HUES6 (cell line): ENCODE measurements around the gene MAST1.
A peak's percentile ranks its signal among the peaks of the same experiment; 100 is the strongest.

ENCODE experiments used
- H3K27ac ChIP-seq: 2 replicates; pipeline ENCODE4 v1.7.0; 2013; ENCODE audit warnings: low read depth, mild to moderate bottlenecking, low read length, inconsistent platforms
- H3K27me3 ChIP-seq: 2 replicates; pipeline ENCODE4 v1.6.1; 2013; ENCODE audit warnings: low read length; ENCODE audit not compliant: control insufficient read depth, insufficient read depth
- H3K36me3 ChIP-seq: 2 replicates; pipeline ENCODE4 v1.6.1; 2013; ENCODE audit warnings: low read length; ENCODE audit not compliant: control insufficient read depth, insufficient read depth
- H3K4me1 ChIP-seq: 2 replicates; pipeline ENCODE4 v1.6.1; 2013; ENCODE audit warnings: low read length; ENCODE audit not compliant: control insufficient read depth, insufficient read depth
- H3K4me3 ChIP-seq: 2 replicates; pipeline ENCODE4 v1.5.1; 2013; ENCODE audit warnings: low read depth, low read length
- H3K9ac ChIP-seq: one replicate; pipeline ENCODE4 v1.6.1; 2013; ENCODE audit warnings: mild to moderate bottlenecking, low read length
- H3K9me3 ChIP-seq: 2 replicates; pipeline ENCODE4 v1.6.1; 2013; ENCODE audit warnings: low read depth, low read length; ENCODE audit not compliant: control insufficient read depth, insufficient read depth

Gene MAST1

DNA sequence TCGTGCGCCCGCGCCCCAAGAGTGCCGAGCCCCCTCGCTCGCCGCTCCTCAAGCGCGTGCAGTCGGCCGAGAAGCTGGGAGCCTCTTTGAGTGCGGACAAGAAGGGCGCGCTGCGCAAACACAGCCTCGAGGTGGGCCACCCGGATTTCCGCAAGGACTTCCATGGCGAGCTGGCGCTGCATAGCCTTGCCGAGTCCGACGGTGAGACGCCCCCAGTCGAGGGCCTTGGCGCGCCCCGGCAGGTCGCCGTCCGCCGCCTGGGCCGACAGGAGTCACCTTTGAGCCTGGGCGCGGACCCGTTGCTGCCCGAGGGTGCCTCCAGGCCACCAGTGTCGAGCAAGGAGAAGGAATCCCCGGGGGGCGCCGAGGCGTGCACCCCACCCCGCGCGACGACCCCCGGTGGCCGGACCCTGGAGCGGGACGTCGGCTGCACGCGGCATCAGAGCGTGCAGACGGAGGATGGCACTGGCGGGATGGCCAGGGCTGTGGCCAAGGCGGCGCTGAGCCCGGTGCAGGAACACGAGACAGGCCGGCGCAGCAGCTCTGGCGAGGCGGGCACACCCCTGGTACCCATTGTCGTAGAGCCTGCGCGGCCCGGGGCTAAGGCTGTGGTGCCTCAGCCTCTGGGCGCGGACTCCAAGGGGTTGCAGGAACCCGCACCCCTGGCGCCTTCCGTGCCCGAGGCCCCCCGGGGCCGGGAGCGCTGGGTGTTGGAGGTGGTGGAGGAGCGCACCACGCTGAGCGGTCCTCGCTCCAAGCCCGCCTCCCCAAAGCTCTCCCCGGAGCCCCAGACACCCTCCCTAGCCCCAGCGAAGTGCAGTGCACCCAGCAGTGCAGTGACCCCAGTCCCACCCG is 35.8 kb downstream of the MAST1 start:
- H3K27ac ChIP-seq: no peak overlapping the region
- peak overlapping the region; percentile 39 for H3K4me3 ChIP-seq
- H3K9ac ChIP-seq: no peak overlapping the region
- H3K27me3 ChIP-seq: peaks cover 22% of the 10 kb centered on the region
- H3K36me3 ChIP-seq: peaks cover 12% of the 10 kb centered on the region
- no peaks in the 10 kb centered on the region for H3K9me3 ChIP-seq
- no peaks in the 10 kb centered on the region for H3K4me1 ChIP-seq

DNA sequence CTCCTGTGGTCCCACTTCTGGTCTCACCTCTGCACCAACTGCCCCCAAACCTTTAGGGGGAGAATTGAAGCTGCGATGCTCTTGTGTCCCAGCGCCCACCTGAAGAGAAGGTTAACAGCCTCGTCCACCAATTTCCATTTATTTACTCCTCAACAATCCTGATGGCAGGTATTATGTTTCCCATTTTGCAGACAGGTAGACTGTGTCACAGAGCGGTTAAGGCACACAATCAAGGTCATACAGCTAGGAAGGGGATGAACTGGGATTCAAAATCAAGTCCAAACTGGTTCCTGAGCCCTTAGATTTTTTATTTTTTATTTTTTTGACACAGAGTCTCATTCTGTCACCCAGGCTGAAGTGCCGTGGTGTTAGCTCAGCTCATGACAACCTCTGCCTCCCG is 36.8 kb downstream of the MAST1 start:
- Histone ChIP-seq H3K27ac (no peak overlapping the region), H3K36me3 (peaks cover 12% of the 10 kb centered on the region), H3K27me3 (peaks cover 24% of the 10 kb centered on the region), H3K9me3 (no peaks in the 10 kb centered on the region), H3K4me3 (no peak overlapping the region), H3K9ac (no peak overlapping the region), H3K4me1 (no peaks in the 10 kb centered on the region)

DNA sequence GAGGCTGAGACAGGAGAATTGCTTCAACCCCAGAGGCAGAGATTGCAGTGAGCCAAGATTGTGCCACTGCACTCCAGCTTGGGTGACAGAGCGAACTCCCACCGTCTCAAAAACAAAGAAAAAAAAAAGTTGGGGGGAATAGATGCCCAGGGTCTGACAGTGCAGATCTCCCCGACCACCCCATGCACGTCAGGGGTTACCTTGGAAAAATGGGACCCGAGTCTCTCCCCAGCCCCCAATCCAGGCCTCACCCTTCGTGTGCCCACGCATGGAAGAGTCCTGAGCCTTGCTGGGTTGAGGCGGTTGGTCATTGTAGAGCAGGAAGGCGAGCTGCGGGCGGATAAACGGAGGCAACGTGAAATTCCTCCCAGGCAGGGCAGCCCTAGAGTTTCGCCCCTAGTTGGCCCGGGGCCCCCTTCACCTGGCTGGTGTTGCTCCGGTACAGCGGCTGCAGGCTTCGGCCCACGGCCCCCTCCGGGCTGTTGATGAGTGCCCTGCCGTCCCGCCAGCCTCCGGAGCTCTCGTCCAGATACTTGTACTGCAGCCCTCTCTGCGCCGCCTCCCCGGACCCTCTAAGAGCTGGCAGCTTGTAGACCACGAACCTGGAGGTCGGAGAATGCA is 42.3 kb downstream of the MAST1 start:
- peak overlapping the region; percentile 76 for H3K9ac ChIP-seq
- H3K27ac ChIP-seq: peak overlapping the region; percentile 45; the same call in 1 of the 2 replicates
- peaks cover 6% of the 10 kb centered on the region for H3K4me1 ChIP-seq
- peaks cover 26% of the 10 kb centered on the region for H3K27me3 ChIP-seq
- peaks cover 9% of the 10 kb centered on the region for H3K36me3 ChIP-seq
- peak overlapping the region; percentile 89 for H3K4me3 ChIP-seq
- peaks cover 15% of the 10 kb centered on the region; the same call in 1 of the 2 replicates for H3K9me3 ChIP-seq

DNA sequence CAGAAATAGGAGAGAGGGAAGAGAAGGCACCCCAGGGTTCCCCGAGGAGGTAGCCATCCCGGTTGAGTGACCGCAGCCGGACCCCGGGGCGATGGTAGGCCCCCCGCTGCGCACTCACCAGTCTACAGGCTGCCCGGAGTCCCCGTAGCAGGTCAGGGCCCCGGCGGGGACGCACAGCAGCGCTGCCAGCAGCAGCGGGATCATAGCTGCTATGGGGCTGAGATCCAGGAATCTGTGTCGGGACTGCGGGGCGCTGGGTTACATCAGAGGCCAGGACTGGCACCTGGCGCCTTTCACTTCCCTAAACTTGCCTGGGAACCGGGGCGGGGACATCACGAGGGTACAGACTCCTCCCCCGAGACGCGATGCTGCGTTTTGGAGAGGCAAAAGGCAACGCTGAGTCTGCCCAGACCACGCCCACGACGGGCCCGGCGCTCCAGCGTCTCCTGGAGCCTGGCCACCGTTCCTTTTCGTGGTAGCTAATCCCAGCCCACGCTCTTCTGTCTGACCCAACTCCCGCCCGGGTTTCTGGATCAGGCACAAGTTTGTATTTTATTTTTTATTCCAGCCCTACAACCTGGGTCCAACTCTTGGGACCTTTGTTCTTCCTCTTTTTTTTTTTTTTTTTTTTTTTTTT is 43.0 kb downstream of the MAST1 start, which contains the start of gene DNASE2:
TSS of gene DNASE2 (minus strand) at position 278 of the 637 bp plus-strand sequence. CDS start at position 204, 74 bp downstream.
- Histone ChIP-seq H3K27me3 (peaks cover 33% of the 10 kb centered on the region), H3K9ac (peak within 1 kb of the TSS; percentile 76), H3K36me3 (peaks cover 9% of the 10 kb centered on the region), H3K4me1 (peaks cover 7% of the 10 kb centered on the region), H3K4me3 (peak within 1 kb of the TSS; percentile 89), H3K27ac (peak within 1 kb of the TSS; percentile 45; the same call in 1 of the 2 replicates), H3K9me3 (peaks cover 15% of the 10 kb centered on the region; the same call in 1 of the 2 replicates)

DNA sequence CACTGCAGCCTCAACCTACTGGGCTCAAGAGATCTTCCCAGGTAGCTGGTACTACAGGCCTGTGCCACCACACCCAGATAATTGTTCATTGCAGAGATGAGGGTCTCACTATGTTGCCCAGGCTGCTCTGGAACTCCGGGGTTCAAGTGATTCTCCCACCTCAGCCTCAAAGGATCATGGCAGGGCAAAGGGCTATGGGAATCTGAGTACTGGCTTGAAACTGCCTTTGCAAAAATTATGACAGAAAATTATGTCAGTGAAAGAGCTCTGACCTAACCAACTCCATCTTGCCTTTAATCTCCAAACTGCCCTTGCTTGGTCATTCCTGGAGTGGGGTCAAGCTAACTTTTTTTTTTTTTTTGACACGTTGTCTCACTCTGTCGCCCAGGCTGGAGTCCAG is 44.3 kb downstream of the MAST1 start:
- Histone ChIP-seq H3K9me3 (peaks cover 15% of the 10 kb centered on the region; the same call in 1 of the 2 replicates), H3K27me3 (peaks cover 46% of the 10 kb centered on the region), H3K4me1 (peaks cover 9% of the 10 kb centered on the region), H3K27ac (no peak overlapping the region), H3K36me3 (peaks cover 9% of the 10 kb centered on the region), H3K4me3 (no peak overlapping the region), H3K9ac (no peak overlapping the region)

DNA sequence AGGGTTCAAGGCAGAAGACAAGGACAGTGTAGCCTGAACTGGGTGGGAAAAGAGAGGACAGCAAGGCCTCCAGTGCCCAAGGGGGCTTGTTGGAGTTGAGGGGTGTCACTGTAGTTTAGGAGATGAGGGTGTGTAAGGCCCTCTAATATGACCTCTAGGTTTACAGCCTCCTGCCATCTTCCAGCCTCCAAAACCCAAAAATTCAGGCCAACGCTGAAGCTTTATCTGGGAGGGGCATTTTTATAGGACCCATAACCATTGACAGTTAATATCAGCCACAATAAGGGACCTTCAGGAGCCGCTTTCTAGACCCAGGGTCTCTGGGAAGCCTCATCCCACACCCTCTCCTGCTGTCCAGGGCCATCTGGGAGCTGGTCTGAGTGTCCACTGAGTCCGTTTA is 45.9 kb downstream of the MAST1 start:
- Histone ChIP-seq H3K27ac (no peak overlapping the region), H3K9ac (no peak overlapping the region), H3K4me1 (peaks cover 9% of the 10 kb centered on the region), H3K27me3 (peaks cover 51% of the 10 kb centered on the region), H3K4me3 (no peak overlapping the region), H3K36me3 (no peaks in the 10 kb centered on the region), H3K9me3 (peaks cover 15% of the 10 kb centered on the region; the same call in 1 of the 2 replicates)

DNA sequence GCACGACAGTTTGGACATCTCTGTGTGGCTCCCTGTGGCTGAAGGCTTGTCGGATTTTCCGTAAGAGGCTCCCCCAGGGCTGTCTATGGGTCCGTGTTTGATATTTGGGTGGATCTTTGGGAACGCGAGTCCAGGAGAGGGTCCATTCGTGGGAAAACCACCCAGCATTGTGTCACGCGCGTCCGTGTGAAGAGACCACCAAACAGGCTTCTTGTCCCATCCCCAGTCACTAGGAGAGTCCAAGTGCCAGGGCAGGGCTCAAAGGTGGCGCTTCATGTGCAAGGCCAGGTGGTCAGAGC is 46.3 kb downstream of the MAST1 start:
- peaks cover 15% of the 10 kb centered on the region; the same call in 1 of the 2 replicates for H3K9me3 ChIP-seq
- no peak overlapping the region for H3K27ac ChIP-seq
- H3K36me3 ChIP-seq: no peaks in the 10 kb centered on the region
- H3K27me3 ChIP-seq: peaks cover 51% of the 10 kb centered on the region
- H3K4me1 ChIP-seq: peaks cover 9% of the 10 kb centered on the region
- peak overlapping the region; percentile 29 for H3K9ac ChIP-seq
- H3K4me3 ChIP-seq: peak overlapping the region; percentile 87

DNA sequence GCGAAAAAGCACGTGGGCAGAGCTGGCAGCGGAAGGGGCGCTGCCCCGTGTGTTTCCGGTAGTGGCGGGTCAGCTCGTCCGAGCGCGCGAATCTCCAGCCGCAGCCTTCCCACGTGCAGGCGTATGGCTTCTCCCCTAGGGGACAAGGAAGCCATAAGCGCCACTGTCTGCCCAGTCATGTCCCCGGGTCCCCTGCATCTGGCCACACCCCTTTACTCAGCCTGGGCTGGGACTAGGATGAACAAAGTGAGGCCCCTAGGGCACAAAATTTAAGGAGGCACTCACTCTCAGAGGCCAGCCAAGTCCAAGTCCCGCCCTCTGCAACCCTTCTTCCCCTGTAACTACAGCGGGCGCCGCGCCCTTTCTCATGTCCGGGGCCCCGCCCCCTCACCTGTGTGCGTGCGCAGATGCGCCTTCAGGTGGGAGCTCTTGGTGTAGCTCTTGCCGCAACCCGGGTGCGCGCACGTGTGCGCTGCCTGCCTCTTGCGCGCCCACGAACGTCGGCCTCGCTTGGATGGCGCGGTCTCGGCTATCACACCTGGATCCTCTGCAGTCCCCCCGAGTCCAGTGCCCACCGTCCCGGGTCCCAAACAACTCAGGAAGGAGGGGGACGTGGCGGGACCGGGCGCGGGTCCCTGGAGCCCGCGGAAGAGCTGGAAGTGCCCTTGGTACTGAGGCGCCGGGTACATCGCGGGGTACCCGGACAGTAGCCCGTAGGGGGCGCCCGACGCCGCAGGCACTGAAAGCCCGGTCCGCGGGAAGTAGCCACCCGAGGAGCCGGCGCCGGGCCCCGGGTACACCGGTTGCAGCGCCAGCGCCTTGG is 46.8 kb downstream of the MAST1 start:
- no peak overlapping the region for H3K27ac ChIP-seq
- H3K9me3 ChIP-seq: peaks cover 15% of the 10 kb centered on the region; the same call in 1 of the 2 replicates
- H3K9ac ChIP-seq: peak overlapping the region; percentile 65
- H3K4me3 ChIP-seq: peak overlapping the region; percentile 87
- peaks cover 48% of the 10 kb centered on the region for H3K27me3 ChIP-seq
- peaks cover 9% of the 10 kb centered on the region for H3K4me1 ChIP-seq
- no peaks in the 10 kb centered on the region for H3K36me3 ChIP-seq

DNA sequence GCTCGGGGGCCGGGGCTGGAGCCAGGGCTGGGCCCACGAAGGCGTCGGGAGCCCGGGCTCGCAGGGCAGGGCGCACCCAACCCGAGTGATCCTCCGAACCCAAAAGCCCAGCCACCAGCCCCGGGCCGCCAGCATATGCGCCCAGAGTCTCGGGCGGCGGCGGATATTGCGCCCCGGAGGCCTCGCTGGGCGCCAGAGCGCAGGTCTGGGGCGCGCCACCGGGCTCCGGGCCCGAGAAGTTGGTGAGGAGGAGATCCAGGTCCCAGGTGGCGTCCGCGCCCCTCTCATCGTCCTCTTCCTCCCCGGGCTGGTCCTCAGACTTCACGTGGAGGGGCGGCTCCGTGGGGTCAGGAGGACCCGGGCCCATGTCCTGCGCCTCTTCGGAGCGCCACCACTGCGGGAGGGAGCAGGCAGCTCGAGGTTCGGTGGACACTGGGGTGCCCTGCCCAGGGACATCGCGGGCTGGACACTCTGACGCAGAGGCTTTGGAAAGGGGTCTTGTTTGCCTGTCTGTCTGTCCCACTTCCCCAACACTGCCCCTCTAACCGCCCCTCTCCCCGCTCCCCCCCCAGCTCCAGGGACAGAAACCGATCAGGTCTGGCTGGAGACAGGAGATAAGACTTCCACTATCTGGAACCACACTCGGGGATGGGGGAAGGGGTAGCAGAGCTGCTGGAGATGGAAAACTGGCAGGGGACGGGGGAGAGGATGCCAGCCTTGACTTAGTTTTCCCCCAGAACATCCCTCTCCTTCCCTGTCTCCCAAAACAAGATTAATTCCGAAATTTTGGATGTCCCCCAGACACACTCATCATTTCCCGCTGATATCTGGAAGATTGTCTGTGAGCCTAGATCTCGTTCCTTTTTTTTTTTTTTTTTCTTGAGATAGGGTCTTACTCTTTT is 47.7 kb downstream of the MAST1 start:
- H3K27ac ChIP-seq: no peak overlapping the region

DNA sequence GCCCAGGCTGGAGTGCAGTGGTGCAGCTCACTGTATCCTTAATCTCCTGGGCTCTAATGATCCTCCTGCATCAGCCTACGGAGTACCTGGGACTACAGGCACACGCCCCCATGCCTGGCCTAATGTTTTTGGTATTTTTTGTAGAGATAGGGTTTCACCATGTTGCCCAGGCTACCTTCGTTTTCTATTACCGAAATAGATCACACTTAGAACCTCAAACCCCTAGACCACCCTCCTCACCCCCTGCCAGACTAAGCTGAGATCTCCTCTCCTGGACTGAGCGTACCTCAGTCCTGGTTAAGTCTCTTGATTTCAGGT is 48.3 kb downstream of the MAST1 start:
- H3K36me3 ChIP-seq: no peaks in the 10 kb centered on the region
- H3K4me1 ChIP-seq: peaks cover 10% of the 10 kb centered on the region
- H3K4me3 ChIP-seq: peak overlapping the region; percentile 87; the same call in 1 of the 2 replicates
- no peak overlapping the region for H3K9ac ChIP-seq
- H3K9me3 ChIP-seq: peaks cover 15% of the 10 kb centered on the region; the same call in 1 of the 2 replicates
- no peak overlapping the region for H3K27ac ChIP-seq
- H3K27me3 ChIP-seq: peaks cover 41% of the 10 kb centered on the region

More for the DNA sequence above, 47.7 kb downstream of the MAST1 start:
- Histone ChIP-seq H3K27me3 (peaks cover 41% of the 10 kb centered on the region), H3K4me1 (peaks cover 9% of the 10 kb centered on the region), H3K9ac (peak overlapping the region; percentile 67), H3K36me3 (no peaks in the 10 kb centered on the region), H3K9me3 (peaks cover 15% of the 10 kb centered on the region; the same call in 1 of the 2 replicates), H3K4me3 (peak overlapping the region; percentile 87)
